OCI-LY7 (cell line): Measurements from ENCODE around the gene ARHGEF11. TPM values are rescaled to one million over a fixed set of nuclear protein-coding genes. Genes with fewer than 3 reads are reported as not detected.

ENCODE experiments used
- BruUV-seq: library from RNA; stranded (reverse); fragments of 400-500 nt; replicated peaks from 2 replicates; lab custom pipeline; 2021; lab: Mats Ljungman, UMichigan
- CTCF ChIA-PET: fragments of 300-600 bp; sonication (Branson Sonifier 250); formaldehyde crosslinking; loops from one replicate; lab custom pipeline; 2022; ENCODE audit warnings: antibody characterized with exemption; ENCODE audit not compliant: unreplicated experiment; lab: Charles Lee
- POLR2A ChIA-PET: fragments of 300-600 bp; sonication (Branson Sonifier 250); formaldehyde crosslinking; loops from one replicate; lab custom pipeline; 2022; ENCODE audit warnings: antibody characterized with exemption; lab: Charles Lee
- DNase-seq: peaks from one replicate; pipeline ENCODE4 v3.0.0-alpha.2; 2015; ENCODE audit warnings: low spot score
- H2AFZ ChIP-seq: fragments of 200-600 bp; sonication (generic), shearing (Covaris generic); 2 replicates; pipeline ENCODE4 v1.6.1; 2014; ENCODE audit warnings: mild to moderate bottlenecking, antibody characterized with exemption, low read length, moderate library complexity
- H3K27ac ChIP-seq: fragments of 200-600 bp; sonication (generic); 2 replicates; pipeline ENCODE4 v1.5.1; 2014; ENCODE audit warnings: mixed run types, low read depth, mild to moderate bottlenecking, moderate library complexity, low read length, inconsistent platforms; ENCODE audit not compliant: poor library complexity, severe bottlenecking
- H3K36me3 ChIP-seq: fragments of 200-600 bp; sonication (generic); 2 replicates; pipeline ENCODE4 v1.6.1; 2014; ENCODE audit warnings: mild to moderate bottlenecking, antibody characterized with exemption, low read length, moderate library complexity, mixed read lengths; ENCODE audit not compliant: insufficient read depth
- H3K4me1 ChIP-seq: fragments of 200-600 bp; sonication (generic); 2 replicates; pipeline ENCODE4 v1.5.1; 2014; ENCODE audit warnings: mild to moderate bottlenecking, low read length; ENCODE audit not compliant: insufficient read depth, poor library complexity, severe bottlenecking
- H3K4me2 ChIP-seq: fragments of 200-600 bp; sonication (generic); 2 replicates; pipeline ENCODE4 v1.6.1; 2014; ENCODE audit warnings: mild to moderate bottlenecking, low read length
- H3K4me3 ChIP-seq: fragments of 200-600 bp; sonication (generic); 2 replicates; pipeline ENCODE4 v1.5.1; 2014; ENCODE audit warnings: mild to moderate bottlenecking, low read depth, low read length; ENCODE audit not compliant: poor library complexity, severe bottlenecking
- H3K79me2 ChIP-seq: fragments of 200-600 bp; sonication (generic); 2 replicates; pipeline ENCODE4 v1.6.1; 2016; ENCODE audit warnings: low read depth, mild to moderate bottlenecking, low read length, moderate library complexity, mixed read lengths; ENCODE audit not compliant: insufficient read depth
- H3K9me2 ChIP-seq: fragments of 200-600 bp; sonication (generic); 2 replicates; pipeline ENCODE4 v1.6.1; 2016; ENCODE audit warnings: mild to moderate bottlenecking, low read length, mixed read lengths; ENCODE audit not compliant: insufficient read depth
- H3K9me3 ChIP-seq: fragments of 200-600 bp; sonication (generic); 2 replicates; pipeline ENCODE4 v1.6.1; 2014; ENCODE audit warnings: mild to moderate bottlenecking, mixed run types, low read length, mixed read lengths
- H4K20me1 ChIP-seq: fragments of 200-600 bp; sonication (generic); 2 replicates; pipeline ENCODE4 v1.6.1; 2014; ENCODE audit warnings: mild to moderate bottlenecking, antibody characterized with exemption, low read length, moderate library complexity, mixed read lengths; ENCODE audit not compliant: insufficient read depth
- CTCF ChIP-seq: fragments of 200-600 bp; sonication (generic); conservative IDR thresholded peaks from 2 replicates; pipeline ENCODE4 v1.5.1; 2014; ENCODE audit warnings: mild to moderate bottlenecking, antibody characterized with exemption, low read length, moderate library complexity, mixed read lengths
- EZH2phosphoT487 ChIP-seq: fragments of 200-600 bp; sonication (generic); IDR thresholded peaks from 2 replicates; pipeline ENCODE4 v1.6.1; 2018; ENCODE audit warnings: low read depth, borderline replicate concordance, mild to moderate bottlenecking, mixed run types, antibody characterized with exemption, low read length, moderate library complexity, mixed read lengths
- intact Hi-C: fragments of 100-400 bp; cut with micrococcal nuclease; formaldehyde crosslinking; loops from one replicate; pipeline ENCODE4 v1.10.0; 2022; ENCODE audit not compliant: unreplicated experiment
- total RNA-seq, 2 experiments: library from RNA; depleted of rRNA in 1 of 2; stranded (reverse); fragments of >200 nt in 1 of 2; shearing (Covaris generic) in 1 of 2; gene quantifications; 2 replicates each; pipeline ENCODE4 v1.2.3, GENCODE V29; 2014 to 2022

The ARHGEF11 gene
- total RNA-seq, 2 experiments from 2014 or later: 1.5 to 3.4 TPM

- H3K27ac ChIP-seq: no peak overlapping the region
- H3K36me3 ChIP-seq: no peaks in the 10 kb centered on the region
- no peaks in the 10 kb centered on the region for H3K9me2 ChIP-seq
- H2AFZ ChIP-seq: no peak overlapping the region
- no TSS peak for BruUV-seq
- no peaks in the 10 kb centered on the region for H4K20me1 ChIP-seq
- intact Hi-C loops: no loop called here
- H3K9me3 ChIP-seq: no peaks in the 10 kb centered on the region
- TF ChIP-seq CTCF: no peak
- TF ChIP-seq EZH2phosphoT487: no peak
- H3K79me2 ChIP-seq: no peaks in the 10 kb centered on the region
- DNase-seq: no peak
- ChIA-PET CTCF (no interaction called here), POLR2A (no interaction called here)
- H3K4me1 ChIP-seq: no peaks in the 10 kb centered on the region
- H3K4me3 ChIP-seq: no peak overlapping the region
- H3K4me2 ChIP-seq: no peak overlapping the region
These were observed 133.2 kb downstream of the ARHGEF11 start for GRCh38 chr1:156912310-156912709.

GRCh38 chr1:156911577-156912298, 133.8 kb downstream of the ARHGEF11 start:
- POLR2A ChIA-PET: no interaction called here

More at GRCh38 chr1:156911577-156912298, 133.8 kb downstream of the ARHGEF11 start:
- H3K9me2 ChIP-seq: no peaks in the 10 kb centered on the region
- CTCF ChIA-PET: no interaction called here
- no peak overlapping the region for H3K4me3 ChIP-seq
- no peaks in the 10 kb centered on the region for H4K20me1 ChIP-seq
- intact Hi-C loops: no loop called here
- no peak overlapping the region for H3K27ac ChIP-seq
- no peaks in the 10 kb centered on the region for H3K4me1 ChIP-seq
- H3K79me2 ChIP-seq: no peaks in the 10 kb centered on the region
- H3K36me3 ChIP-seq: no peaks in the 10 kb centered on the region
- H3K4me2 ChIP-seq: no peak overlapping the region
- DNase-seq: no peak
- H2AFZ ChIP-seq: no peak overlapping the region
- BruUV-seq: no TSS peak
- TF ChIP-seq CTCF: no peak
- no peak for TF ChIP-seq EZH2phosphoT487
- no peaks in the 10 kb centered on the region for H3K9me3 ChIP-seq
